Activated CD8-positive, alpha-beta T cell treated with anti-CD3 and anti-CD28 coated beads for 36 hours (primary cell): Measurements from ENCODE around the gene PILRA. TPM values are rescaled to one million over a fixed set of nuclear protein-coding genes. Genes with fewer than 3 reads are reported as not detected.
"Not testable (repeated sequence)": the region's sequence is repeated elsewhere in the genome, so short reads cannot be mapped to it uniquely, and the experiment has no call there.

Experiments used
- ATAC-seq: fragments of 200-7000 bp; cut with Tn5 transposase; one replicate; pipeline ENCODE4 v1.10.0; 2021; ENCODE audit warnings: mild to moderate bottlenecking, moderate library complexity
- CTCF ChIA-PET: fragments of 350-600 bp; sonication (Branson Sonifier 250); formaldehyde crosslinking; loops from one replicate; lab custom pipeline; 2021; ENCODE audit warnings: antibody characterized with exemption; lab: Charles Lee
- POLR2A ChIA-PET: fragments of 350-600 bp; sonication (Branson Sonifier 250); formaldehyde crosslinking; loops from one replicate; lab custom pipeline; 2021; ENCODE audit warnings: antibody characterized with exemption; lab: Charles Lee
- DNase-seq: peaks from one replicate; pipeline ENCODE4 v3.0.0-alpha.2; 2020
- H3K27ac Mint-ChIP-seq: one replicate; pipeline ENCODE4 v1.8.0; 2021; ENCODE audit warnings: mild to moderate bottlenecking, mixed read lengths
- H3K27me3 Mint-ChIP-seq: one replicate; pipeline ENCODE4 v1.8.0; 2021; ENCODE audit warnings: mixed read lengths
- H3K36me3 Mint-ChIP-seq: one replicate; pipeline ENCODE4 v1.8.0; 2021; ENCODE audit warnings: low read depth, mixed read lengths
- H3K4me1 Mint-ChIP-seq: one replicate; pipeline ENCODE4 v1.8.0; 2021; ENCODE audit warnings: low read depth, mixed read lengths
- H3K4me3 Mint-ChIP-seq: one replicate; pipeline ENCODE4 v1.8.0; 2021; ENCODE audit warnings: mild to moderate bottlenecking, moderate library complexity, mixed read lengths
- H3K9me3 Mint-ChIP-seq: one replicate; pipeline ENCODE4 v1.8.0; 2021; ENCODE audit warnings: mixed read lengths
- intact Hi-C: fragments of 100-400 bp; cut with micrococcal nuclease; formaldehyde crosslinking; loops from one replicate; pipeline ENCODE4 v1.10.0; 2022
- total RNA-seq, 2 experiments: library from RNA; stranded (reverse); gene quantifications; one replicate each; pipeline ENCODE4 v1.2.3, GENCODE V29; 2021
- TF ChIP-seq, protein P1 (sequence below): fragments of 200-600 bp; IDR thresholded peaks from one replicate; pipeline ENCODE4 v1.8.0; 2022; ENCODE audit warnings: antibody characterized with exemption, mild to moderate bottlenecking

PILRA gene
- total RNA-seq, 2 experiments from 2014 or later: 5.8 to 6.6 TPM

DNA sequence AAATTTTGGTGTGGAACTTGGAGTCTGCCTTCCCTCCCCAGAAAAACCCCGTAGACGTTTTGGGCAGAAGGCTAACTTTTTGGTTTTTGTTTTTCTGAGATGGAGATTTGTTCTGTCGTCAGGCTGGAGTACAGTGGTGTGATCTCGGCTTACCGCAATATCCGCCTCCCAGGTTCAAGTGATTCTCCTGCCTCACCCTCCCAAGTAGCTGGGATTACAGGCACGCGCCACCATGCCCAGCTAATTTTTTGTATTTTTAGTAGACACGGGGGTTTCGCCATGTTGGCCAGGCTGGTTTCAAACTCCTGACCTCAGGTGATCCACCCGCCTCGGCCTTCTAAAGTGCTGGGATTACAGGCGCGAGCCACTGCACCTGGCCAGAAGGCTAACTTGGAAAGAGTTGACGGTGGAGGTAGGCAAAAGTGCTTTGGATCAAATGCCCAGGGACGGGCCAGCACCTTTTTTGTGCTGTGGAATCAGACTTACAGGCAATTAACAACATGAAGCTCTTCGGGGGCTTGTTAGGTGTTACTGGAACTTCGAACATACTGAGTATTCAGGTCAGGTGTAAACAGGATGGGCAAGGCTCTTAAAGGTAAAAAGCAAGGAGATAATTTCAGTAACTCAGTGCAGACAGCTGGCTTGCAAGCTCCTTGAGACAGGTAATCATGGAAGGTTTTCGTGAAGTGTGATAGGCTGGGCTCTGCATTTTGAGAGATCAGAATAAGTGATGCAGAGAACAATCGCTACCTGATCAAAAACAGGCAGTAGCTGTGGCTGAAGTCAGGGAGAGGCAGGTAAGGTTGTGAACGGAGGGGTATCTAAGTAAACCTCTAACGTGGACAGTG is 61.2 kb downstream of the PILRA start:
- peak overlapping the region; percentile 92 for H3K4me3 Mint-ChIP-seq
- no peaks in the 10 kb centered on the region for H3K27me3 Mint-ChIP-seq
- CTCF ChIA-PET: interaction anchor here (0.7 to 1.4 kb wide), 3 partner anchors 10 to 48 kb away, joined by 3 to 5 read pairs (median 4); no protein-coding TSS in a partner anchor
- H3K9me3 Mint-ChIP-seq: no peaks in the 10 kb centered on the region
- DNase-seq: no peak
- peaks cover 37% of the 10 kb centered on the region for H3K4me1 Mint-ChIP-seq
- no peak for ATAC-seq
- H3K36me3 Mint-ChIP-seq: peaks cover 52% of the 10 kb centered on the region
- peak overlapping the region; percentile 97 for H3K27ac Mint-ChIP-seq
- POLR2A ChIA-PET: interaction anchor here (0.7 to 3.1 kb wide), 6 partner anchors 10 to 339 kb away, joined by 3 to 11 read pairs (median 4); partner anchors contain the start of gene TSC22D4
- TF ChIP-seq, protein P1, sequence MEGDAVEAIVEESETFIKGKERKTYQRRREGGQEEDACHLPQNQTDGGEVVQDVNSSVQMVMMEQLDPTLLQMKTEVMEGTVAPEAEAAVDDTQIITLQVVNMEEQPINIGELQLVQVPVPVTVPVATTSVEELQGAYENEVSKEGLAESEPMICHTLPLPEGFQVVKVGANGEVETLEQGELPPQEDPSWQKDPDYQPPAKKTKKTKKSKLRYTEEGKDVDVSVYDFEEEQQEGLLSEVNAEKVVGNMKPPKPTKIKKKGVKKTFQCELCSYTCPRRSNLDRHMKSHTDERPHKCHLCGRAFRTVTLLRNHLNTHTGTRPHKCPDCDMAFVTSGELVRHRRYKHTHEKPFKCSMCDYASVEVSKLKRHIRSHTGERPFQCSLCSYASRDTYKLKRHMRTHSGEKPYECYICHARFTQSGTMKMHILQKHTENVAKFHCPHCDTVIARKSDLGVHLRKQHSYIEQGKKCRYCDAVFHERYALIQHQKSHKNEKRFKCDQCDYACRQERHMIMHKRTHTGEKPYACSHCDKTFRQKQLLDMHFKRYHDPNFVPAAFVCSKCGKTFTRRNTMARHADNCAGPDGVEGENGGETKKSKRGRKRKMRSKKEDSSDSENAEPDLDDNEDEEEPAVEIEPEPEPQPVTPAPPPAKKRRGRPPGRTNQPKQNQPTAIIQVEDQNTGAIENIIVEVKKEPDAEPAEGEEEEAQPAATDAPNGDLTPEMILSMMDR: no peak
- intact Hi-C loops: no loop called here

DNA sequence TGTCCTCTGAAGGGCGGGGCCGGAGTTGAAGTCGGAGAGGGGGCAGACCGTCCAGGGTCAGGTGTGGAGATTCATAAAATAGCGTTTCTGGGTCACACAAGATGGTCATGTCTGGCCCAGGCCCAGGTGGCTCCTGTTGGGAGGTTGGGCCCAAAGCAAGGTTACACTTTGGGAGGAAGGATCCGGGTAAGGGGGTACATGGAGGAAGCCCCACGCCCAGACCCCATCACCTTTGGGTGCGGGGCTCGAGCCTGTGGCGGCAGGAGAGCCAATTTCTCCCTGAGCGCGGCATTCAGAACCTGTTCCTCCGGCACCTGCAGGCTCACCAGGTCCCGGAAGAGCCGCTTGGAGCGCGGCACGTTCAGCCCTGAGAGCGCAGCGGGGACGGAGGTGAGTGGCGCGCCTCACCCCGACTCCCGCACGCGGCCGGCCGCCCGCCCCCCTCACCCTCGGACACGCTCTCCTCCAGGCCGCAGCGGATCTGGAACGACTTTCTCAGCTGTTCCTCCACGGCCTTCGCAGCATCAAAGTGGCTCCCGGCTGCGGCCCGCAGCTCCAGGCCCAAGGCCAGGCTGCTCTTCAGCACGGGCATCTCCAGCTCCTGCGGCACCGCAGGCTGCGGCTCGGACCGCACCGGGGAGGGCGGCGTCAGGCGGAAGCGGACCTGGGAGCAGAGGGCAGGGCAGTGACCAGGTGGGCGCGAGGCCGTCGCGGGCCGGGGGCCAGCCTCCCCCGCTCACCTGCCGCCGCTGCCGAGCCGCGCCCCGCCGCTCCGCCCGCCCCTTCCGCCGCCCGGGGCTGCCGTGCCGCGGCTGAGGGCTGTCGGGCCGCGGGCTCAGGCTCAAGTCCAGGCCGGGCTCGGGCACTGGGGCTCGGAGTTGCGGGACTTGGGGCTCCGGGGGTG is 62.4 kb downstream of the PILRA start:
- TF ChIP-seq, protein P1: no peak
- intact Hi-C loops: no loop called here
- Mint-ChIP-seq H3K4me3 (peak overlapping the region; percentile 92), H3K27ac (peak overlapping the region; percentile 97), H3K27me3 (no peaks in the 10 kb centered on the region), H3K4me1 (peaks cover 37% of the 10 kb centered on the region), H3K9me3 (no peaks in the 10 kb centered on the region), H3K36me3 (peaks cover 45% of the 10 kb centered on the region)
- peak; percentile 15 for ATAC-seq
- ChIA-PET POLR2A (interaction anchor here (0.9 to 3.1 kb wide), 9 partner anchors 8 to 135 kb away, joined by 3 to 12 read pairs (median 5); partner anchors contain the start of genes TSC22D4 and ZCWPW1), CTCF (interaction anchor here (1.0 to 1.4 kb wide), 4 partner anchors 12 to 47 kb away, joined by 3 to 5 read pairs (median 4); no protein-coding TSS in a partner anchor)
- DNase-seq: peak; percentile 58

DNA sequence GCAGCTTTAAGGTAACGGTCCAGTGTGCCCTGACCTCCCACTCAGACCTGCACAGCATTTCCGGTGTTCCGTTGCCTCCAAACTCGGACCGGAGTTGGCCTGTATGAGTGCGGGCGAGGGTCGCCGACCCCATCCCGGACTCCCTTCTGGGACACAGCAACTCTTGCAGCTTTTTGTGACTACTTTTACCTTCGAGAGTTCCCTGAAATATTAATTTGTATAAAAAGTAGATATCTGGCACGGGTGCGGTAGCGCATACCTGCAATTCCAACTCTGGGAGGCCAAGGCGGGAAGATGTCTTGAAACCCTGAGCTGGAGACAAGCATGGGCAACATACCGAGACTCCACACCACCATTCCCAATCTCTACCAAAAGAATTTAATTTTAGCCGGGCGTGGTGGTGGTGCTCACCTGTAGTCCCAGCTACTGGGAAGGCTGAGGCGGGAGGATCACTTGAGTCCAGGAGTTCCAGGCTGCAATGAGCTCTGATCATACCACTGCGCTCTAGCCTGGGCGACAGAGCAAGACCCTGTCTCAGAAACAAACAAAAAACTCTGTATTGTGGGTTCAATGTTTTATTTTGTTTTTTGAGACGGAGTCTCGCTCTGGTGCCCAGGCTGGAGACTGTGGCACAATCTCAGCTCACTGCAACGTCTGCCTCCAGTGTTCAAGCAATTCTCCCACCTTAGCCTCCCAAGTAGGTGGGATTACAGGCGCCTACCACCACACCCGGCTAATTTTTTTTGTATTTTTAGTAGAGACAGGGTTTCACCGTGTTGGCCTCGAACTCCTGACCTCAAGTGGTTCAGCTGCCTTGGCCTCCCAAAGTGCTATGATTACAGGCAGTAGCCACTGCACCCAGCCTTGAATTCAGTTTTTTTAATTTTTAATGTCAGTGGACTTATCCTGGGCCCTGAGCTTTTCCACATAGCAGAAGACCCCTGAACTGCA is 64.1 kb downstream of the PILRA start:
- intact Hi-C loops: no loop called here
- peaks cover 25% of the 10 kb centered on the region for H3K4me1 Mint-ChIP-seq
- H3K36me3 Mint-ChIP-seq: peaks cover 31% of the 10 kb centered on the region
- H3K27me3 Mint-ChIP-seq: no peaks in the 10 kb centered on the region
- no peaks in the 10 kb centered on the region for H3K9me3 Mint-ChIP-seq
- DNase-seq: no peak
- ATAC-seq: no peak
- H3K27ac Mint-ChIP-seq: peak overlapping the region; percentile 97
- TF ChIP-seq, protein P1: no peak
- ChIA-PET POLR2A (interaction anchor here (0.6 to 3.1 kb wide), 8 partner anchors 7 to 112 kb away, joined by 3 to 12 read pairs (median 6); partner anchors contain the start of genes TSC22D4 and ZCWPW1), CTCF (interaction anchor here (0.7 to 1.3 kb wide), 5 partner anchors 13 to 254 kb away, joined by 3 to 6 read pairs (median 3); no protein-coding TSS in a partner anchor)
- peak overlapping the region; percentile 31 for H3K4me3 Mint-ChIP-seq

DNA sequence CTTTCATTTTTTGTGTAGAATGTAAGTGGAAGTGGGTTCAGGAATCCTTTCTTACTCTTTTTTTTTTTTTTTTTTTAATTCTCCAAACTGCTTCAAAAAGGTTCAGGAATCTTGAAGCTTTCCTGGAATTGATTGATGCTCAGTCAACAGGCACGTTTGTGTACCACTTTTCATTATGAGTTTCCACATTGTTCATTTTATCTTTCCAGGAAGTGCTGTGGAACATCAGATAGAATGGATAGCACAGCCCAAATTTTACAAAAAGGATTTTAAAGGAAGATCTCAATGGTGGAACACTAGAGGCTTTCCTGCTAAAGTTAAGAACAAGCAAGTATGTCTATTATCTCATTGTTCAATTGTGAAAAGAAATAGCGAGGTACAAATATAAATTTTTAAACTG is 64.9 kb downstream of the PILRA start:
- POLR2A ChIA-PET: interaction anchor here (2.6 kb wide), 1 partner anchor 10 kb away, joined by 12 read pairs; the partner anchor contains the start of gene ZCWPW1
- TF ChIP-seq, protein P1: no peak
- ATAC-seq (no peak), DNase-seq (no peak)
- intact Hi-C loops: no loop called here
- Mint-ChIP-seq H3K4me3 (peak overlapping the region; percentile 13), H3K9me3 (no peaks in the 10 kb centered on the region), H3K27ac (peak overlapping the region; percentile 27), H3K27me3 (no peaks in the 10 kb centered on the region), H3K36me3 (peaks cover 28% of the 10 kb centered on the region), H3K4me1 (peaks cover 18% of the 10 kb centered on the region)
- CTCF ChIA-PET: interaction anchor here (0.9 to 1.3 kb wide), 3 partner anchors 12 to 253 kb away, joined by 3 to 6 read pairs (median 3); no protein-coding TSS in a partner anchor

DNA sequence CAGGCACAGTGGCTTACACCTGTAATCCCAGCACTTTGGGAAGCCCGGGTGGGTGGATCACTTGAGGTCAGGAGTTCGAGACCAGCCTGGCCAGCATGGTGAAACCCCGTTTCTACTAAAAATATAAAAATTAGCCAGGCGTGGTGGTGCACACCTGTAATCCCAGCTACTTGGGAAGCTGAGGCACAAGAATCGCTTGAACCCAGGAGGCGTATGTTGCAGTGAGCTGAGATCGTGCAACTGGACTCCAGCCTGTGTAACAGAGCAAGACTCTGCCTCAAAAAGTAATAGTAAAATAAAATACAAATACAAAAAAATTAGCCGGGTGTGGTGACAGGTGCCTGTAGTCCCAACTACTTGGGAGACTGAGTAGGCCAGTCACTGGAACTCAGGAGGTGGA is 65.4 kb downstream of the PILRA start:
- H3K27me3 Mint-ChIP-seq, intact Hi-C loops, H3K4me3 Mint-ChIP-seq, H3K27ac Mint-ChIP-seq, DNase-seq, H3K9me3 Mint-ChIP-seq, ATAC-seq: not testable (repeated sequence)
- CTCF ChIA-PET: interaction anchor here (2.0 kb wide), 1 partner anchor 11 kb away, joined by 12 read pairs; no protein-coding TSS in a partner anchor
- Mint-ChIP-seq H3K36me3 (peaks cover 23% of the 10 kb centered on the region), H3K4me1 (peaks cover 12% of the 10 kb centered on the region)
- POLR2A ChIA-PET: interaction anchor here (1.0 kb wide), 1 partner anchor 9 kb away, joined by 4 read pairs; the partner anchor contains the start of gene MEPCE

DNA sequence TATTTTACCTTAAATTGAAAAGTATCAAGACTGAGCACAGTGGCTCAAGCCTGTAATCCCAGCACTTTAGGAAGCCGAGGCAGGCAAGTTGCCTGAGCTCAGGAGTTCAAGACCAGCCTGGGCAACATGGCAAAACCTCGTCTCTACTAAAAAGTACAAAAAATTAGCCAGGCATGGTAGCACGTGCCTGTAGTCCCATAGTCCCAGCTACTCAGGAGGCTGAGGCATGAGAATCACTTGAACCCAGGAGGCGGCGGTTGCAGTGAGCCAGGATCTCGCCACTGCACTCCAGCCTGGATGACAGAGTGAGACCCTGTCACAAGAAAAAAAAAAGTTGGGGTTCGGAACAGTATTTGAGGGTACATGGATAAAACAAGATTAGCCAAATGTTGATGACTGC is 66.0 kb downstream of the PILRA start:
- CTCF ChIA-PET: interaction anchor here (2.0 kb wide), 1 partner anchor 11 kb away, joined by 12 read pairs; no protein-coding TSS in a partner anchor
- H3K4me1 Mint-ChIP-seq, H3K9me3 Mint-ChIP-seq, DNase-seq, ATAC-seq, H3K27ac Mint-ChIP-seq, H3K4me3 Mint-ChIP-seq, intact Hi-C loops, H3K27me3 Mint-ChIP-seq: not testable (repeated sequence)
- POLR2A ChIA-PET: interaction anchor here (1.0 kb wide), 1 partner anchor 9 kb away, joined by 4 read pairs; the partner anchor contains the start of gene MEPCE
- H3K36me3 Mint-ChIP-seq: peaks cover 18% of the 10 kb centered on the region
